ENCODE results near the gene PLCD1.

Gene PLCD1

DNA sequence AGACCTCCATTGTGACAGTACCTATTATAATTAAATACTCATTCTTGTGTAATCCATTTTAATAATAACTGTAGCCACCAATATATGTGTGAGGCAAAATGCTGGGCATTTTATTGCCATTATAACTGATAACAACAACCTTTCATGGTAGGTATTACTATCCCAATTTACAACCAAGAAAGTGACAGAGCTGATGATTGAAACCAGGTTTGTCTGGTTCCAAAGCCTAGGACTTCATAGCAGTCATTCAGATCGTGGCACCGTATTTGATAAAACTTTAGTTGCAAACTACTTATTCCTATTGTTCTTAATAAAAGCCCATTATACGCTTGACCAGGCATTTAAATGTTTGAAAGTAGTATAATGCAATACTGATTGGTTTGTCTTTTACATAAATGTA lies 65.3 kb downstream of the PLCD1 start:
- no peak for DNase-seq (ENCODE audit: low read depth in 2 of 2)

DNA sequence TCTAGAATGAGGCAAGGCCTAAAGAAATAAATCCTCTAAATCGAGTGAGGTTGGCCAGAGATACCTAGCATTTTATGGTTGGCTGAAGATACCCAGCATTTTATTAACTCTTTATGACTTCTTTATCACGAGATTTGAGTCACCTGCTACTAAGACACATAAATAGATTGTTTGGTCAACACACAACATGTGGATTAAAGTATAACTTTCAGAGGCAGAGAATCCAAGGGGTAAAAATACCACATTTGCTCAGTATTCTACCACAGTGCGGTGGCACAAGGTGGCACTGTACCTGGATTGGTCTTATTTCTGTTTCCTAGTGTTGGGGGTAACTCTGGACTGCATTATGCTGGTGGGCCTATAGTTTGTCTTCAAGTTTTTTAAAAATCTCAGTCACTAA lies 65.8 kb downstream of the PLCD1 start:
- no peak for DNase-seq (ENCODE audit: low read depth in 2 of 2)

DNA sequence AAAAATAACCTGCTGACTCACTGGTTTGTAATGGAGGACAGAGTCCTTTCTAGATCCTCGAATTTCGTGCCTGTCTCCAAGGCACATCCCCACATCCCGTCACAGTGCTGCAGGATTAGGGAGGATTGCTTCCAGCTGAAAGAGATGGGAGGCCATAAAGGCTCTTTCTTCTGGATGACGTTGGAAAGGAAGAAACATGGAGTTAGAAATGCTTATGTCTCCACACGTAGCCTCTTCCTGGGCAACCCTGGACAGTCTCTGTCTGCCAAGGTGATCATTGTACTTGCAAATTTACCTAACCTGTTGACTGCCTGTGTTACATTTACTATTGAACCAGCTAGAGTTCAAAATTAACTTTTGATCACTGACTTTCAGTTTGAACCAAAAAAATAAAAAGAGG lies 66.4 kb downstream of the PLCD1 start:
- DNase-seq (ENCODE audit: low read depth in 2 of 2) = no peak

DNA sequence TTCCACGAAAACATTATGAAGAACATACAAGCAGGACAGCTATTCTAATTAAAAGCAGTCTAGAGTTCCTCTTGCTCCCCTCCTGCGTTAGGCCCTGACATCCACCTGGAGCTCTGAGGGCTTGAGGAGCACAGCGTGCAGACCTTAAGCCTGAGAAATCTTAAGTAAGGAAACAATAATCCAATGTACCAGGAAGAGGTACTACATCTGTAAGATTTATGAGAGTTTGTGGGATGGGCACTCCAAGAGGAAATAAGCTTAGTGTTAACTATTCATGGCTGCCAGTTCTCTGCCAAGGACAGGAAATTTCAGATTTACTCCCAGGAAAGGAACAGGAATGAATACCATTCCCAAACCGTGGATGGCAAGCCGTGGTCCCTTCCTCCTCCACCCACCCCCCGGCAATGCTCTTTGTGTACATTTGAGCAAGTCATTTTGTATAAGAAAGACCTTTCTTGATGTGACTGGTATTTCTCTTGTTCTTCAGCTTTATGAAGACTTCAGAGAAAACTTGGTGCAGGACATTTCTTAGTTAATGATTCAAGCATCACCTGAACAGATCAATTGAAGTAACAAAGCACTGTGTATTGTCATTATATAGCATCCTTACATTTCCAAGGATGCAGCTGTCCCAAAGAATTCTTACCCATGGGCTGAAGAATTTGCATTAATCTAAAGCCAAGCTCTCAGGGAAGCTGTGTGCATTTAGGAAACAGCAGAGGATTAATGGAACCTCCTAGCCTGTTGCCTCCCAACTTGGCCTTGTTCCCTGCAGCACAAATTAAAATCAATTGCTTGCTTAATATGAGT lies 67.6 kb downstream of the PLCD1 start:
- no peak for DNase-seq (ENCODE audit: low read depth in 2 of 2)

DNA sequence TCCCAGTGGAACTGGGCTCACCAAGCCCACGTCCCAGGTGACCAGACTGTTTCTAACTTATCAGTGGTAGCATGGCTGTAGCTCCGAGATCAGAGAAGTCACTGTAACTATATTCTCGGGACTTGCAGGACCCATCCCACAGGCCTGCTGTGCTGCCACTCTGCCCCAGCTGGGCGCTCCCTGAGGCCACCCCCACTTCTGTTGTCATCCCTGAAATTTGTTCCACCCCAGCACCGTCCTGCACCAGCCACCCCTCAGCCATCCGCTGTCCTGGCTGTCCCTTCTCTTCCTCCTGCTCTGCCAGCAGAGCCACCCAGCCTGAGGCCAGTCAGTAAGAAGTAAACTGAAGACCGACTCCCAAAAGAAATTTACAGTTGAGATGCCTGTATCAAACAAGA lies 71.9 kb downstream of the PLCD1 start:
- DNase-seq (ENCODE audit: low read depth in 2 of 2) = no peak

Data from stimulated activated CD8-positive, alpha-beta memory T cell treated with anti-CD3 and anti-CD28 coated beads, Interleukin-2, amount 100 ng/mL, for 1 hour (primary cell).